GM19099 (cell line): ENCODE data around the gene THADA.

Source experiments
- POLR2A ChIP-seq: IDR thresholded peaks from 3 replicates; pipeline ENCODE4 v1.6.1; 2011; ENCODE audit warnings: low read depth; ENCODE audit not compliant: insufficient read length; ENCODE audit errors: extremely low read depth

The THADA gene

DNA sequence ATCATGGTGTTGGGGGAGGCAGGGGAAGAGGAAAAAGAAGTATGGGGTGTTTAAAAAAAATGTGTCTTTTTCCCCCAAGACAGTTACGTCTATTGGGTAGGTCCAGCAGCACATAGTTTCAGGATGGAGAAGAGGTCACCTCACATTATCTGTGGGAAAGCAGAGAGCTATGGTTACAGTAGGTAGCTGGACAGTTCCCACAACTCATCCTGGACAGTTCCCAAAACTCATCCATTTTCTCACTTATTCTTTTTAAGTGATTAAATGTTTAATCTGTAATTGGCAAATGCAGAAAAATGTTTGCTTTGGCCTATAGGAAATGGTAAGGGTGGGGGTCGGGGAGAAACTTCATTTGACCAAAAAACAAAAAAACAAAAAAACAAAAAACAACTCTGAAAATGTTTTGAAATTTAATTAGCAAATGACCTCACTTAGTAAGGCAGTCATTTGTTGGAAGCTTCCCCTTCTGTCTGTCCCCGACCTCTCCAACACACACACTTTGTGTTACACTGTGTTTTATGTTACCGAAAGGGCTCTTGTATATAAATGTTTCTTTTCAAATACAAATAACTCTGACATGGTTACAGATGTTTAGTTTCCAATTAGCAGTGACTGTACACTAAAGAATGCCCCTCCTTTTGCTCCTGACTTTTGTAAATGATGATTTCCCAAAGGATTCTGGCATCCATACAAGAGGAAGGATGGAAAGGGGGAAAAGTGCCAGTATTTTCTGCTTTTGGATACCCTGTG, 196.1 kb downstream of the THADA start:
- TF ChIP-seq POLR2A: no peak

- TF ChIP-seq POLR2A: no peak
Observed at GRCh38 chr2:43399098-43399497, 196.7 kb downstream of the THADA start.

- TF ChIP-seq POLR2A: no peak
Observed at GRCh38 chr2:43397821-43398220, 198.0 kb downstream of the THADA start.

- no peak for TF ChIP-seq POLR2A
Observed at GRCh38 chr2:43397411-43397810, 198.4 kb downstream of the THADA start.

DNA sequence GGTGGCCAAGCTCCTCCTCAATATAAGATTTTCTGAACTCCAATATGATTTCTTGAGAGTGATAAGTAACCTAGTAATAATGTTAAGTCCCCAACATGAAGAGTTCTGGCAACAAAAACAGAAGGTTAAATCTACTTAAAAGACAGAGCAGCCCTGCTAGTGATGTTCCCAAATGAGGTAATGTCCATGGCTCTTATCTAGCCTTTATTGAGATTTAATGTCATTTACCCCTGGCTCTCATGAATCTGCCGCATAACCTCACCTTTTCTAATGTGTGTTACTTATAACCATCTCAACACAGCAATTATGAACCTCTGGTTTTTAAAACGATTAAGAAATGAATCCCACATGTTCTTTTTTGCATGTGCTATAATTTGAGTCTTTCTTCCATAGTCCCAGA, 201.9 kb downstream of the THADA start:
- TF ChIP-seq POLR2A: no peak

GRCh38 chr2:43391878-43392215, 204.0 kb downstream of the THADA start:
- TF ChIP-seq POLR2A: no peak

DNA sequence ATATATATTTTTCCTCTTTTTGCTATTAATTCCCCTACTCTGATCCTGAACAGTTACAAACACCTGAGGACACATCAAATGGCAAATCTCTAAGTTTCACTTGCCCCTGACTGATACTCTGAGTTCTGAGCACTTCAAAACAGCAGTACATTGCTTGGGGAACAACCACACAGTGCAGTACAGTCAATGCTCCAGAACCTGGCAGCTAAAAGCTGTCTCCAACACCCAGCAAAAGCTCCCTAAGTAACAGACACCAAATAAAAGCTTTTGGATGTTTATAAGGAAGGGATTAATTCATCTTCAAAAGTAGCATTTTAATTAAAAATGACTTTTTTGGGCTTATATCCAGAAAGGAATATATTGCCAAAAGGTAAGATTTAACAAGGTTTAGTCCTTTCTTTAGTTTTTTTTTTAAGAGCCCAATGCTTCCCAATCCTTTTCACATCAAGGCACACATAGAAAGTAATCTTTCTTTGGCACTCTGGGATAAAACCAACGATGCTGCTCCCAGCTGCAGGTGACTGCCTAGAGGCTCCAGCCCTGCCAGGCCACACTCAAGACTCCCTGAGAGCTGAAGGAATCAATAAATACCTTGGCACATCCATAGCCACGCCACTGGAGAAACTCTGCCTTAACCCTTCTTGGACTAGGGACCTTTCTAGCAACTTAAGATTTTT, 204.5 kb downstream of the THADA start:
- TF ChIP-seq POLR2A: no peak

DNA sequence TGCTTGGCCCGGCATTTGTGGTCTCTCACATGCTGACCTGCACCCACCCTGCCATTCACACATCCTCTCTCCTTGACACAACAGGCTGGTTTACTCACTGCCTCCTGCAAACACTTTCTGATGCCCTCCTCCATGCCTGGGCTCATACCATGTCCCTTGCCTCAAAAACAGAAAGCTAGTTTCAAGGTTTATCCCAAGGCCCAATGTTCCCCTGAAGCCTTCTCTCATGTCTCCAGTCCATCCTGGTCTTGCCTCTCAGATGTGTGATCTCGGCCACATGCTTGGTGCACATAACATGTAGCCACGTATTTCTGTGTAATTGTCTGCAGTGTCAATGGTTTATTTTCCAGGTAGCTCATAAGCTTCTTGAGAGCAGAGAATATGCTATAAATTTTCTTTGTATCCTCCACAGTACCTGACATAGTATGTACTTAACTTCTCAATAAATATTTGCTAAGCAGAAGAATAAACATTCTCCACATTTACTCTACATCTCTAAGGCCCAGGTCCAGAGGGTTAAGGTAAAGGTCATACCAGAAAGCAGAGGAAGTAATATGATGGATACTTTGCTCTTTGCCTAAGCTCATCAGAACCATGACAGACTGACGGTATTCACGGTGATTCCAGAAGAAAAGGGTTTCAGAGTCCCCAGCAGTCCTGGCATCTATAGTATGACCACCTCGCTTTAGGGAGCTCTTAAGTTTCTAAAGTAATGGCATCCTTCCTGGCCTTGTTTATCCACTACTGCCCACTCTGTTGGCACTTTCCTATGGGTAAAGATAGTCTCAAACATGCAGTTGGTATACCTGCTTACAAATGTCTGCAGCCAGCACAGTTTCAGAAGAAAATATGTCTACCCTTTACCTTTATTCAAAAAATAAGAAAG, 206.0 kb downstream of the THADA start:
- TF ChIP-seq POLR2A: no peak

DNA sequence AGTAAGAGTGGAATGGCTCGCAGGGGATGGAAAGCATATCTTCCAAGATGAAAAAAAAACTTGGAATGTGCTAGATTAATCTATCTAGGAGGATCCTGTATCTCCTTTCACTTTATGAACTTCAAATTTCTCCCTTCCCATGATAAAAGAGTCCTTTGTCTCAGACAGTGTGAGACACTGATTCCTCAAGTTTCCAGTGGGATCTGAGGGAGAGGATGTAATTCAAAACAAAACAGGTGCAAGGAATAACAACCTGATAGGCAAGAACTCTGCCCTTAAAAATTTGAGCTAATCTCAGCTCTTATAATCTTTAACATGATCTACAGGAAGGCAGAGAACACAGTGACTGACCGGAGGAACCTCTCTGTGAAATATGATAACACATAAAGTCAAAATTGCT, 207.5 kb downstream of the THADA start:
- TF ChIP-seq POLR2A: no peak

GRCh38 chr2:43387092-43388062, 208.5 kb downstream of the THADA start:
- no peak for TF ChIP-seq POLR2A

DNA sequence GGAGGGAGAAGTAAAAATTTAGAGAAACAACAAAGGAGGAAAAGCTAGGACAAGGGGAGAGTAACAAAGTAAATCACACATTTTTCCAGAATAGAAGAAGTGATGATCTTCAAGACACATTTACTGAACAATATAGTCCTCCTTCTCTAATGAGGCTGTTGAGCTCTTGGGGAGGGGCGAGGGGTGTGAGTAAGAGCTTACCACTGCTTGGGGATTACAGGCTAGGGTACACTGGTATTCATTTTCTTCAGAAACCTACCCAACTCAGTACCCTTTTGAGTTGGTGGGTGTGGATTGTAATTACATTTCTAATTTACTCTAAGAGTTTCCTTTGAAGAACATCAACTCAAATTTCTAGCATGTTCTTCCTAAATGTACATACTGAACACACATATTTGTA, 211.7 kb downstream of the THADA start:
- TF ChIP-seq POLR2A: no peak

DNA sequence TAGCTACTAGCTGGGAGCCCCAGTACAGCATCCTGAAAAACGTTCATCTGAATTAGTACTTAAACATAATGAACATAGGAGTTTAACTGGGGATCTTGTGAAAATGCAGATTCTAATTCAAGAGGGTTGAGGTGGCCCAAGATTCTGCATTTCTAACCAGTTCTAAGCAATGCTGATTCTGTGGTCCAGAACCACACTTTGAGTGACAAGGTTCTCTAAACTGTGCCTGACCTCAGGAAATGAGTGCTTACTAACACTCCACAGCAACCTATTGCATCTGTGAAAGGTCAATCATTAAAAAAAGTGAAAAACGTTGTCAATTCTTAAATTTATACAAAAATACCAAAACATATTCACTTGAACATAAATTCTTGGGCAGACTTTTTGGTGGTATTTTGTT, 212.3 kb downstream of the THADA start:
- no peak for TF ChIP-seq POLR2A

- no peak for TF ChIP-seq POLR2A
Observed at GRCh38 chr2:43379494-43379893, 216.3 kb downstream of the THADA start.

DNA sequence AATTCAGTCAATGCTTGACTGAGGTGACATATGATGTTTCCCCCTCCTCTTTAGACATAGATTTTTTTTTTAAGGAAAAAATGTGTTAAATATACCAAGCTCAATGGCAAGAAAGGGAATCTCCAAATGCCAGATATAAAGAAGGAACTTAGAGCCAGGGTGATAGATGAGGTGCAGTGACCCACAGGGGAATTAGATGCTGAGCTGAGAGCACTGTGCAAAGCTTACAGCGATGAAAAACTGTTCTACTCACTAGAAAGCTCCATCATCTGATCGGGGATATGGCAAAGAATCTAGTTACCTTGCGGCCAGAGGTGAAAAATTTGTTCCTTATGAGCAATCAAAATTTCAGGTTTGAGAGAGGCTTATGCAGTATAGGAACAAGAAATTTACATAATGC, 218.5 kb downstream of the THADA start:
- TF ChIP-seq POLR2A: no peak

GRCh38 chr2:43376523-43377198, 219.2 kb downstream of the THADA start:
- no peak for TF ChIP-seq POLR2A
